Measurements from ENCODE around the gene ZNF335. TPM values are rescaled to one million over a fixed set of nuclear protein-coding genes. Genes with fewer than 3 reads are reported as not detected.

The ZNF335 gene
- total and polyA plus RNA-seq, 2 of the 13 experiments (the other 11 are each of a cell fraction or from before 2014, with no cell fraction given) = 9.7 to 13.7 TPM

- TF ChIP-seq, protein P1, sequence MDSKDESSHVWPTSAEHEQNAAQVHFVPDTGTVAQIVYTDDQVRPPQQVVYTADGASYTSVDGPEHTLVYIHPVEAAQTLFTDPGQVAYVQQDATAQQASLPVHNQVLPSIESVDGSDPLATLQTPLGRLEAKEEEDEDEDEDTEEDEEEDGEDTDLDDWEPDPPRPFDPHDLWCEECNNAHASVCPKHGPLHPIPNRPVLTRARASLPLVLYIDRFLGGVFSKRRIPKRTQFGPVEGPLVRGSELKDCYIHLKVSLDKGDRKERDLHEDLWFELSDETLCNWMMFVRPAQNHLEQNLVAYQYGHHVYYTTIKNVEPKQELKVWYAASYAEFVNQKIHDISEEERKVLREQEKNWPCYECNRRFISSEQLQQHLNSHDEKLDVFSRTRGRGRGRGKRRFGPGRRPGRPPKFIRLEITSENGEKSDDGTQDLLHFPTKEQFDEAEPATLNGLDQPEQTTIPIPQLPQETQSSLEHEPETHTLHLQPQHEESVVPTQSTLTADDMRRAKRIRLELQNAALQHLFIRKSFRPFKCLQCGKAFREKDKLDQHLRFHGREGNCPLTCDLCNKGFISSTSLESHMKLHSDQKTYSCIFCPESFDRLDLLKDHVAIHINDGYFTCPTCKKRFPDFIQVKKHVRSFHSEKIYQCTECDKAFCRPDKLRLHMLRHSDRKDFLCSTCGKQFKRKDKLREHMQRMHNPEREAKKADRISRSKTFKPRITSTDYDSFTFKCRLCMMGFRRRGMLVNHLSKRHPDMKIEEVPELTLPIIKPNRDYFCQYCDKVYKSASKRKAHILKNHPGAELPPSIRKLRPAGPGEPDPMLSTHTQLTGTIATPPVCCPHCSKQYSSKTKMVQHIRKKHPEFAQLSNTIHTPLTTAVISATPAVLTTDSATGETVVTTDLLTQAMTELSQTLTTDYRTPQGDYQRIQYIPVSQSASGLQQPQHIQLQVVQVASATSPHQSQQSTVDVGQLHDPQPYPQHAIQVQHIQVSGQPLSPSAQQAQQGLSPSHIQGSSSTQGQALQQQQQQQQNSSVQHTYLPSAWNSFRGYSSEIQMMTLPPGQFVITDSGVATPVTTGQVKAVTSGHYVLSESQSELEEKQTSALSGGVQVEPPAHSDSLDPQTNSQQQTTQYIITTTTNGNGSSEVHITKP (CRISPR knock-in tag; IDR thresholded peaks at IDR 0.05; ENCODE audit: low read depth) = no peak
- TF ChIP-seq ZBTB46 (CRISPR knock-in tag; IDR thresholded peaks at IDR 0.05; ENCODE audit: borderline replicate concordance) = no peak
- no peak for TF ChIP-seq ZNF253 (CRISPR knock-in tag; IDR thresholded peaks at IDR 0.05; ENCODE audit: borderline replicate concordance)
- no peak for TF ChIP-seq MAFF (IDR thresholded peaks at IDR 0.05; ENCODE audit: low read depth, low read length)
- no peak for TF ChIP-seq PTBP1 (IDR thresholded peaks at IDR 0.05; ENCODE audit: low read depth, low read length, poor library complexity, severe bottlenecking)
- no peak for TF ChIP-seq ZNF614 (CRISPR knock-in tag; IDR thresholded peaks at IDR 0.05; ENCODE audit: borderline replicate concordance)
- TF ChIP-seq FOXC1 (CRISPR knock-in tag; IDR thresholded peaks at IDR 0.05; ENCODE audit: borderline replicate concordance) = no peak
- TF ChIP-seq, protein P2, sequence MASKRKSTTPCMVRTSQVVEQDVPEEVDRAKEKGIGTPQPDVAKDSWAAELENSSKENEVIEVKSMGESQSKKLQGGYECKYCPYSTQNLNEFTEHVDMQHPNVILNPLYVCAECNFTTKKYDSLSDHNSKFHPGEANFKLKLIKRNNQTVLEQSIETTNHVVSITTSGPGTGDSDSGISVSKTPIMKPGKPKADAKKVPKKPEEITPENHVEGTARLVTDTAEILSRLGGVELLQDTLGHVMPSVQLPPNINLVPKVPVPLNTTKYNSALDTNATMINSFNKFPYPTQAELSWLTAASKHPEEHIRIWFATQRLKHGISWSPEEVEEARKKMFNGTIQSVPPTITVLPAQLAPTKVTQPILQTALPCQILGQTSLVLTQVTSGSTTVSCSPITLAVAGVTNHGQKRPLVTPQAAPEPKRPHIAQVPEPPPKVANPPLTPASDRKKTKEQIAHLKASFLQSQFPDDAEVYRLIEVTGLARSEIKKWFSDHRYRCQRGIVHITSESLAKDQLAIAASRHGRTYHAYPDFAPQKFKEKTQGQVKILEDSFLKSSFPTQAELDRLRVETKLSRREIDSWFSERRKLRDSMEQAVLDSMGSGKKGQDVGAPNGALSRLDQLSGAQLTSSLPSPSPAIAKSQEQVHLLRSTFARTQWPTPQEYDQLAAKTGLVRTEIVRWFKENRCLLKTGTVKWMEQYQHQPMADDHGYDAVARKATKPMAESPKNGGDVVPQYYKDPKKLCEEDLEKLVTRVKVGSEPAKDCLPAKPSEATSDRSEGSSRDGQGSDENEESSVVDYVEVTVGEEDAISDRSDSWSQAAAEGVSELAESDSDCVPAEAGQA (IDR thresholded peaks at IDR 0.05; ENCODE audit: low read depth) = no peak
- TF ChIP-seq, protein P2 (CRISPR knock-in tag; IDR thresholded peaks at IDR 0.05; ENCODE audit: borderline replicate concordance) = no peak
- no peak for TF ChIP-seq ERF (CRISPR knock-in tag; IDR thresholded peaks at IDR 0.05)
- no peak for TF ChIP-seq ZNF816 (CRISPR knock-in tag; IDR thresholded peaks at IDR 0.05; ENCODE audit: borderline replicate concordance)
- TF ChIP-seq PRPF4 (IDR thresholded peaks at IDR 0.05; ENCODE audit: low read depth, low read length, poor library complexity, severe bottlenecking) = no peak
- peak; percentile 77 for TF ChIP-seq HDAC1 (CRISPR knock-in tag; IDR thresholded peaks at IDR 0.05)
- TF ChIP-seq ZEB1 (IDR thresholded peaks at IDR 0.05; ENCODE audit: insufficient replicate concordance, low read depth) = no peak
- TF ChIP-seq, protein P3, sequence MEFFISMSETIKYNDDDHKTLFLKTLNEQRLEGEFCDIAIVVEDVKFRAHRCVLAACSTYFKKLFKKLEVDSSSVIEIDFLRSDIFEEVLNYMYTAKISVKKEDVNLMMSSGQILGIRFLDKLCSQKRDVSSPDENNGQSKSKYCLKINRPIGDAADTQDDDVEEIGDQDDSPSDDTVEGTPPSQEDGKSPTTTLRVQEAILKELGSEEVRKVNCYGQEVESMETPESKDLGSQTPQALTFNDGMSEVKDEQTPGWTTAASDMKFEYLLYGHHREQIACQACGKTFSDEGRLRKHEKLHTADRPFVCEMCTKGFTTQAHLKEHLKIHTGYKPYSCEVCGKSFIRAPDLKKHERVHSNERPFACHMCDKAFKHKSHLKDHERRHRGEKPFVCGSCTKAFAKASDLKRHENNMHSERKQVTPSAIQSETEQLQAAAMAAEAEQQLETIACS (CRISPR knock-in tag; IDR thresholded peaks at IDR 0.05) = no peak
Measured at GRCh38 chr20:45919542-45920399, 52.2 kb downstream of the ZNF335 start (continued).

Data from HepG2 (cell line).